H1 (cell line): ENCODE measurements around the gene STX7. TPM values are rescaled to one million over a fixed set of nuclear protein-coding genes. Genes with fewer than 3 reads are reported as not detected.

Experiments used
- EZH2 ChIP-seq: fragments of 200-600 bp; sonication (generic); IDR thresholded peaks from 2 replicates; pipeline ENCODE4 v1.7.1; 2012; ENCODE audit warnings: low read depth, mild to moderate bottlenecking, moderate library complexity, low read length, inconsistent platforms; ENCODE audit not compliant: severe bottlenecking
- KDM4A ChIP-seq: IDR thresholded peaks from one replicate; pipeline ENCODE4 v1.7.1; 2012; ENCODE audit warnings: low read depth, mild to moderate bottlenecking, moderate library complexity, low read length, inconsistent platforms; ENCODE audit not compliant: severe bottlenecking
- polyA plus RNA-seq, 7 experiments: library from polyadenylated mRNA; depleted of rRNA in 3 of 7; stranded (reverse) in 5 of 7; unstranded in 2 of 7; fragments of >200 nt in 5 of 7; fragments of 200-250 nt in 2 of 7; gene quantifications; 1 replicate in 5 of 7; 2 replicates in 1 of 7; 4 replicates in 1 of 7; pipeline versions ENCODE4 v1.2.1 to v1.2.3, GENCODE V29; 2011 to 2013; ENCODE audit warnings: missing spikeins in 2 of 7, mixed read lengths in 2 of 7
- total RNA-seq: library from RNA; stranded (reverse); fragmentation: NEBNext Ultra II Directional; extraction: Animal tissue kit (Norgen Biotek cat#: 25700); gene quantifications from 2 replicates; pipeline ENCODE4 v1.2.1, GENCODE V29; 2021
- TF ChIP-seq, protein P1 (sequence below): IDR thresholded peaks from 2 replicates; pipeline ENCODE4 v1.6.1; 2012; ENCODE audit warnings: inconsistent platforms

STX7 gene
- total and polyA plus RNA-seq, 2 of the 8 experiments (the other 6 are each of a cell fraction or from before 2014, with no cell fraction given), result 5.7 to 27.9 TPM

DNA sequence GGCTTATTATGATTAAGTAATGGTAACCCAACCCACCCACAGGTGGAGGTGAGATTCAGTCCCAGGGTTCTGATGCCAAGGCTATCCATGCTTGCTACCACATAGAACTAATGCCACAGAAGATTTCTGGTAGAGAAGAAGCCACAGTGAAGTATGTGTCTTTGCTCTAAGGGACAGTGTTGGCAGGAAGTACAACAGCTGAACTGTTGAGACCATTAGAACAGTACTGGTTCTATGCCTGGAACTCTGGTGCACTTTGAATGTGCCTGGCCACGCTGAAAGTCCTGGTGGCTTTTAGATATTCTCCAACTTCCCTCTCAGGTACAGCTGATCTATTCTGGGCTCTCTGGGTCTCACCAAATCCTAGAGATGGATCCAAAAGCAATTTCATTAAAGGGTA is 7.8 kb downstream of the STX7 start (continued):
- TF ChIP-seq, protein P1, sequence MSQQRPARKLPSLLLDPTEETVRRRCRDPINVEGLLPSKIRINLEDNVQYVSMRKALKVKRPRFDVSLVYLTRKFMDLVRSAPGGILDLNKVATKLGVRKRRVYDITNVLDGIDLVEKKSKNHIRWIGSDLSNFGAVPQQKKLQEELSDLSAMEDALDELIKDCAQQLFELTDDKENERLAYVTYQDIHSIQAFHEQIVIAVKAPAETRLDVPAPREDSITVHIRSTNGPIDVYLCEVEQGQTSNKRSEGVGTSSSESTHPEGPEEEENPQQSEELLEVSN, result no peak
- TF ChIP-seq EZH2, result no peak
- TF ChIP-seq KDM4A, result no peak
